Neural crest cell (in vitro differentiated cells): ENCODE results near the gene GIMAP8. TPM values are rescaled to one million over a fixed set of nuclear protein-coding genes. Genes with fewer than 3 reads are reported as not detected.
"Not testable (repeated sequence)": the region's sequence is repeated elsewhere in the genome, so short reads cannot be mapped to it uniquely, and the experiment has no call there.

Experiments
- DNase-seq: peaks from one replicate; pipeline ENCODE4 v3.0.0; 2021; ENCODE audit warnings: low read depth, mixed read lengths, low spot score
- H3K27ac Mint-ChIP-seq: one replicate; pipeline ENCODE4 v1.8.0; 2021; ENCODE audit warnings: mild to moderate bottlenecking, mixed read lengths; ENCODE audit not compliant: unreplicated experiment
- H3K27me3 Mint-ChIP-seq: 2 replicates; pipeline ENCODE4 v1.8.0; 2021; ENCODE audit warnings: low read depth, mild to moderate bottlenecking, mixed read lengths
- H3K36me3 Mint-ChIP-seq: 2 replicates; pipeline ENCODE4 v1.8.0; 2021; ENCODE audit warnings: low read depth, mild to moderate bottlenecking, mixed read lengths
- H3K4me1 Mint-ChIP-seq: 2 replicates; pipeline ENCODE4 v1.8.0; 2021; ENCODE audit warnings: mixed read lengths
- H3K4me3 Mint-ChIP-seq: one replicate; pipeline ENCODE4 v1.8.0; 2021; ENCODE audit warnings: mild to moderate bottlenecking, mixed read lengths
- H3K9me3 Mint-ChIP-seq: 2 replicates; pipeline ENCODE4 v1.8.0; 2021; ENCODE audit warnings: mixed read lengths
- CTCF ChIP-seq: fragments of 200-600 bp; sonication (generic); conservative IDR thresholded peaks from 2 replicates; pipeline ENCODE4 v1.5.0; 2021; ENCODE audit warnings: antibody characterized with exemption, mild to moderate bottlenecking
- total RNA-seq: library from RNA; stranded (reverse); gene quantifications from 2 replicates; pipeline ENCODE4 v1.2.1, GENCODE V29; 2021

Gene GIMAP8
- total RNA-seq, 1 donor from 2014 or later: not detected

- Mint-ChIP-seq H3K36me3 (no peaks in the 10 kb centered on the region), H3K27ac (no peak overlapping the region), H3K9me3 (no peaks in the 10 kb centered on the region), H3K4me1 (peaks cover 4% of the 10 kb centered on the region), H3K27me3 (peaks cover 4% of the 10 kb centered on the region), H3K4me3 (no peak overlapping the region)
- TF ChIP-seq CTCF: no peak
- no peak for DNase-seq
Measured at GRCh38 chr7:150449206-150449952, 1.1 kb upstream of the GIMAP8 start.

DNA sequence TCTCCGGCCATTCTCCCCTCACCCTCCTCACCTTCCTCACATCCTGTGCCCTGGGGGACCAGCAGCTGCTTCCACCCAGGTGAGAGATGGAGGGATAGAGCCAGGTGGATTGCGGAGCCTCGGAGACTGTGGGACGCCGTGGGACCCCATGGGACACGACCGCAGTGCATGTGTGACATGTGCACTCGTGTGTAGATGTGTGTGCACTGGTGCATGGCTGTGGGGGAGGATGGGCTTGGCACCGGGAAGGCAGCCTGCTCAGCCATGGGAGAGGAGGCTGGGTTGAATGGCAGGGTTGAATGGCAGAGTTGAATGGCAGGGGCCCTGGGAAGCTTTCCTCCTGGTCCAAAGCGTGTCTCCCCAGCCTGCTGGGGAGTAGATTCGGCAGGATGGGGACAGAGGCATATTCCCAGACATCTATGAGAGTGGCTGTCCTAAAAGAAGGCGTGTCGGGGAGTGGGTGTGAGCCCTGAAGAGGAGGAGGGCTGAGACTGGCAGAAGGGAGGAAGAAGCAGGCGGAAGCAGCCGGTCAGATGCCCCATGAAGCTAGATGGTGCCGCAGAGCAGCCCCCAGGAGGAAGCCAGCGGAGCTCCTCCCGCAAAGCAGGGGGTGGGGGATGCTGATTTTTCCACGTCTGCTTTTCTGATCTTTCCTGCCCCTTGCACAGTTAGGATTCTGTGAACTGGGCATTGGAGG is 815 bp downstream of the GIMAP8 start:
- TF ChIP-seq CTCF: no peak
- peaks cover 3% of the 10 kb centered on the region for H3K9me3 Mint-ChIP-seq
- DNase-seq: no peak
- peaks cover 6% of the 10 kb centered on the region for H3K27me3 Mint-ChIP-seq
- no peaks in the 10 kb centered on the region for H3K36me3 Mint-ChIP-seq
- no peak overlapping the region for H3K4me3 Mint-ChIP-seq
- H3K27ac Mint-ChIP-seq: no peak overlapping the region
- H3K4me1 Mint-ChIP-seq: peaks cover 4% of the 10 kb centered on the region

GRCh38 chr7:150451833-150452461 is 1.5 kb downstream of the GIMAP8 start:
- no peak for DNase-seq
- Mint-ChIP-seq H3K4me1 (peaks cover 4% of the 10 kb centered on the region), H3K27me3 (peaks cover 6% of the 10 kb centered on the region), H3K36me3 (no peaks in the 10 kb centered on the region), H3K9me3 (peaks cover 3% of the 10 kb centered on the region), H3K27ac (no peak overlapping the region), H3K4me3 (no peak overlapping the region)
- no peak for TF ChIP-seq CTCF

DNA sequence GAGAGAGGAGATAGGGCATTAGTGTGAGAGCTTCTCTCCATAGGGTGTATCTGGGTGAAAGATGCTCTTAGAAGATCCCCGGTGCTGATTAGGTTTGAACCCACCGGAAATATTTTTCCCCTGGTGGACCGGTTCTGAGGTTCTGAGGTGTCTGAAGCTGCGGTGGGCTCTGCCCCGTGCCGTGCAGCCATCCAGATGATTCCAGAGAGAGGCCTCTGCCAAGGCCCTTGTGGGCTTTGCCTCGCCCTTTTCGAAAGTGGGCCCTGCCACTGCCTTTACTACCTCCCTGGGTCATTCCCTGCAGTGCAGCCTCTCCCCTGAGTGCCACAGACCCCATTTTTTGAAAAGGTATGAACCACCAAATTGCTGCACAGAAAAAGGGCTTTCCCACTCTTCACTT is 2.8 kb downstream of the GIMAP8 start:
- no peak for DNase-seq
- Mint-ChIP-seq H3K4me3 (no peak overlapping the region), H3K27ac (no peak overlapping the region), H3K9me3 (peaks cover 6% of the 10 kb centered on the region), H3K27me3 (peaks cover 6% of the 10 kb centered on the region), H3K36me3 (no peaks in the 10 kb centered on the region), H3K4me1 (peaks cover 4% of the 10 kb centered on the region)
- no peak for TF ChIP-seq CTCF

DNA sequence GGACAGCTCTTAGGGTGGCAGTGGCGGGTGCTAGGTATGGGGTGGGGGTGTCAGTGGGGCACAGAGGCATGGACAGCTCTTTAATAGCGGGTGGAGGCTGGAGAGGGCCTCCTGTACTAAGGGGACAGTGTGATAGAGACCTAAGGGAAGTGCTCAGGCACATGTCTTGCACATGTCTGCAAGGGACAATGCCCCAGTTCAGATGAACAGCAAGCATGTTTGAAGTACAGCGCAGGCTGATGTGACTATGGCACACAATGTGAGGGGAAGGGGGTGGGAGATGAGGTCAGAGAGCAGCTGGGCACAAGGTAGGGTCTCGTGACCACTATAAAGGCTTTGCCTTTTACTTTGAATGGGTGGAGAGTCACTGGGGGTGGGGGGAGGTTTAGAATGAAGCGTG is 3.5 kb downstream of the GIMAP8 start:
- H3K4me3 Mint-ChIP-seq: no peak overlapping the region
- H3K27ac Mint-ChIP-seq: no peak overlapping the region
- H3K9me3 Mint-ChIP-seq: peaks cover 6% of the 10 kb centered on the region
- peaks cover 6% of the 10 kb centered on the region for H3K27me3 Mint-ChIP-seq
- no peak for TF ChIP-seq CTCF
- no peaks in the 10 kb centered on the region for H3K4me1 Mint-ChIP-seq
- no peaks in the 10 kb centered on the region for H3K36me3 Mint-ChIP-seq
- DNase-seq: no peak

- not testable (repeated sequence) for H3K27me3 Mint-ChIP-seq, H3K36me3 Mint-ChIP-seq
Measured at GRCh38 chr7:150457064-150457463, 6.6 kb downstream of the GIMAP8 start.

More at GRCh38 chr7:150457064-150457463, 6.6 kb downstream of the GIMAP8 start:
- not testable (repeated sequence) for DNase-seq, H3K4me3 Mint-ChIP-seq, H3K4me1 Mint-ChIP-seq, H3K27ac Mint-ChIP-seq
- H3K9me3 Mint-ChIP-seq: peaks cover 23% of the 10 kb centered on the region
